Islet of Langerhans (tissue), 1 donor: ENCODE data around the gene DDX11.
"Not testable (repeated sequence)": the region's sequence is repeated elsewhere in the genome, so short reads cannot be mapped to it uniquely, and the experiment has no call there.

Source experiments
- FAIRE-seq: peaks from one replicate; lab custom pipeline; 2011; peaks lifted over from hg19 to GRCh38; lab: Jason Lieb, UNC

DDX11 gene

GRCh38 chr12:31067656-31068055, 6.0 kb upstream of the DDX11 start:
- not testable (repeated sequence) for FAIRE-seq

GRCh38 chr12:31070971-31071740, 2.5 kb upstream of the DDX11 start:
- FAIRE-seq, result not testable (repeated sequence)

- FAIRE-seq, result not testable (repeated sequence)
These were observed 698 bp upstream of the DDX11 start for GRCh38 chr12:31072962-31073361.

- not testable (repeated sequence) for FAIRE-seq
These were observed 744 bp downstream of the DDX11 start for GRCh38 chr12:31074333-31074874.

- FAIRE-seq, result not testable (repeated sequence)
These were observed 2.5 kb downstream of the DDX11 start for GRCh38 chr12:31076150-31076549.

- FAIRE-seq, result not testable (repeated sequence)
These were observed 3.4 kb downstream of the DDX11 start for GRCh38 chr12:31077095-31077494.

- not testable (repeated sequence) for FAIRE-seq
These were observed 4.3 kb downstream of the DDX11 start for GRCh38 chr12:31077998-31078397.

GRCh38 chr12:31079421-31079820, 5.8 kb downstream of the DDX11 start:
- not testable (repeated sequence) for FAIRE-seq

GRCh38 chr12:31080221-31080620, 6.6 kb downstream of the DDX11 start:
- not testable (repeated sequence) for FAIRE-seq

GRCh38 chr12:31081274-31081673, 7.6 kb downstream of the DDX11 start:
- FAIRE-seq, result not testable (repeated sequence)

GRCh38 chr12:31084241-31084640, 10.6 kb downstream of the DDX11 start:
- FAIRE-seq, result not testable (repeated sequence)

GRCh38 chr12:31086032-31086431, 12.4 kb downstream of the DDX11 start:
- not testable (repeated sequence) for FAIRE-seq

GRCh38 chr12:31087486-31087885, 13.8 kb downstream of the DDX11 start:
- not testable (repeated sequence) for FAIRE-seq

GRCh38 chr12:31087956-31088355, 14.3 kb downstream of the DDX11 start:
- not testable (repeated sequence) for FAIRE-seq

- FAIRE-seq, result no peak
These were observed 15.4 kb downstream of the DDX11 start for GRCh38 chr12:31089072-31089471.

- FAIRE-seq, result not testable (repeated sequence)
These were observed 18.0 kb downstream of the DDX11 start for GRCh38 chr12:31091629-31092028.

- FAIRE-seq, result not testable (repeated sequence)
These were observed 19.1 kb downstream of the DDX11 start for GRCh38 chr12:31092718-31093117.

- FAIRE-seq, result not testable (repeated sequence)
These were observed 21.6 kb downstream of the DDX11 start for GRCh38 chr12:31095080-31095860.

GRCh38 chr12:31096251-31097065, 22.8 kb downstream of the DDX11 start:
- not testable (repeated sequence) for FAIRE-seq

GRCh38 chr12:31097819-31098218, 24.2 kb downstream of the DDX11 start:
- FAIRE-seq, result not testable (repeated sequence)

- FAIRE-seq, result not testable (repeated sequence)
These were observed 24.7 kb downstream of the DDX11 start for GRCh38 chr12:31098363-31098762.

- not testable (repeated sequence) for FAIRE-seq
These were observed 25.1 kb downstream of the DDX11 start for GRCh38 chr12:31098771-31099170.
